Effector CD4-positive, alpha-beta T cell (primary cell): Measurements from ENCODE around the gene SH3BP1.
"Not testable (repeated sequence)": the region's sequence is repeated elsewhere in the genome, so short reads cannot be mapped to it uniquely, and the experiment has no call there.

Source experiments
- DNase-seq: peaks from one replicate; pipeline ENCODE4 v3.0.0-alpha.2; 2020
- total RNA-seq: gene quantifications from one replicate; lab custom pipeline; 2026; lab: John Stamatoyannopoulos, UW

SH3BP1 gene, protein sequence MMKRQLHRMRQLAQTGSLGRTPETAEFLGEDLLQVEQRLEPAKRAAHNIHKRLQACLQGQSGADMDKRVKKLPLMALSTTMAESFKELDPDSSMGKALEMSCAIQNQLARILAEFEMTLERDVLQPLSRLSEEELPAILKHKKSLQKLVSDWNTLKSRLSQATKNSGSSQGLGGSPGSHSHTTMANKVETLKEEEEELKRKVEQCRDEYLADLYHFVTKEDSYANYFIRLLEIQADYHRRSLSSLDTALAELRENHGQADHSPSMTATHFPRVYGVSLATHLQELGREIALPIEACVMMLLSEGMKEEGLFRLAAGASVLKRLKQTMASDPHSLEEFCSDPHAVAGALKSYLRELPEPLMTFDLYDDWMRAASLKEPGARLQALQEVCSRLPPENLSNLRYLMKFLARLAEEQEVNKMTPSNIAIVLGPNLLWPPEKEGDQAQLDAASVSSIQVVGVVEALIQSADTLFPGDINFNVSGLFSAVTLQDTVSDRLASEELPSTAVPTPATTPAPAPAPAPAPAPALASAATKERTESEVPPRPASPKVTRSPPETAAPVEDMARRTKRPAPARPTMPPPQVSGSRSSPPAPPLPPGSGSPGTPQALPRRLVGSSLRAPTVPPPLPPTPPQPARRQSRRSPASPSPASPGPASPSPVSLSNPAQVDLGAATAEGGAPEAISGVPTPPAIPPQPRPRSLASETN
- total RNA-seq = 22.0 reads per million, percentile 49 among the genes with 10 or more reads in this experiment

DNA sequence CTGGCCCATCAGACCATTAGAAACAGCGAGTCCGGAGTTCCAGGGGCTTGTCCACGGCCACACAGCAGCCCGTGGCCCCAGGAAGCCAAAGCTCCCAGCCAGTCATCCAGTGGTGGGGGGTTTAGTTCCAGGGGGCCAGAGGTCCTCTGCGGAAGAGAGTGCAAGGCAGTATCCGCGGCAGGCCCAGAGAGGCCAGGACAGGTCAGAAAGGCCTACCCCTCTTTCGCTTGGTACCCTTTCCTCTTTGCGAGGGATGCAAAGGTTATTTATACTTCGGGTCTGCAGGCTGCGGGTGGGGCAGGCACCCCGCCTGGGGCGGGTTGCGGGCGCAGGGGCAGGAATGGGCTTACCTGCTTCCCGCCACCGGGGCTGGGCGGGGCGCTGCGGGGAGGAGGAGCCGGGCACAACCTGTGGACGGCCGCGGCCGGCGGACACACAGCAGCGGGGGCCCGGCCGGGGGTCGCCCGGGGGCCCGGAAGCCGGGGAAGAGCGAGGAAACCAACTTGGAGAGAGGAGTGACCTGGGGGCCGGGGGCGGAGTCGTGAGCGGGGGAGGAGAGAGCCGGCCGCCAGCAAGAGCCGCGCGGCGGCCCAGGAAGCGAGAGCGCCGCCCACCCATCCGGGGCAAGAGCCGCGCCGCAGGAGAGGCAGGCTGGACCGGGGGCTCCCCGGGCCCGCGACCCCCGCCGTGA lies at the start of gene SH3BP1:
SH3BP1 (plus strand) TSS at position 600 of the 691 bp plus-strand sequence. CDS start 119 bp downstream, outside the sequence.
- peak; percentile 48 for DNase-seq

DNA sequence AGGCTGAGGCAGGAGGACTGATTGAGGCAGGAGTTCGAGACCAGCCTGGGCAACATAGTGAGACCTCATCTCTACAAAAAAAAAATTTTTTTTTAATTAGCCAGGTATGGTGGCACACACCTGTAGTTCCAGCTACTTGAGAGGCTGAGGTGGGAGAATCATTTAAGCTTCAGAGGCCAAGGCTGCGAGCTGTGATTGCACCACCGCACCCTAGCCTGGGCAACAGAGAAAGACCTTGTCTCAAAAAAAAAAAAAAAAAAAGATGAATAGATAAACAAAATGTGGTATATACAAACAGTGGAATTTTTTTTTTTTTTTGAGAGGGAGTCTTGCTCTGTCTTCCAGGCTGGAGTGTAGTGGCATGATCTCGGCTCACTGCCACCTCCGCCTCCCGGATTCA lies 48.4 kb upstream of the SH3BP1 start:
- not testable (repeated sequence) for DNase-seq

DNA sequence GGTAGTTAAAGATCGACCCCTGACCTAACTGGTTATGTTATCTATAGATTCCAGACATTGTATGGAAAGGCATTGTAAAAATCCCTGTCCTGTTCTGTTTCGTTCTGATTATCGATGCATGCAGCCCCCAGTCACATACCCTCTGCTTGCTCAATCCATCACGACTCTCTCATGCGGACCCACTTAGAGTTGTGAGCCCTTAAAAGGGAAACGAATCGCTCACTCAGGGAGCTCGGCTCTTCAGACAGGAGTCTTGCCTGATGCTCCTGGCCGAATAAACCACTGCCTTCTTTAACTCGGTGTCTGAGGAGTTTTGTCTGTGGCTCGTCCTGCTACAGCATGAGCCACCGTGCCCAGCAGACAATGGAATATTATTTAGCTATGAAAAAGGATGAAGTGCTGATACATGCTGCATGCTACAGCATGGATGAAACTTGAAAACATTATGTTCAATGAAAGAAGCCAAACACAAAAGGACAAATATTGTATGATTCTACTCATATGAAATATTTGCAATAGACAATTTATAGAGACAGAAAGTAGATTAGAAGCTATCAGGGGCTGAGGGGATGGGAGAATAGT lies 47.6 kb upstream of the SH3BP1 start:
- DNase-seq = no peak

DNA sequence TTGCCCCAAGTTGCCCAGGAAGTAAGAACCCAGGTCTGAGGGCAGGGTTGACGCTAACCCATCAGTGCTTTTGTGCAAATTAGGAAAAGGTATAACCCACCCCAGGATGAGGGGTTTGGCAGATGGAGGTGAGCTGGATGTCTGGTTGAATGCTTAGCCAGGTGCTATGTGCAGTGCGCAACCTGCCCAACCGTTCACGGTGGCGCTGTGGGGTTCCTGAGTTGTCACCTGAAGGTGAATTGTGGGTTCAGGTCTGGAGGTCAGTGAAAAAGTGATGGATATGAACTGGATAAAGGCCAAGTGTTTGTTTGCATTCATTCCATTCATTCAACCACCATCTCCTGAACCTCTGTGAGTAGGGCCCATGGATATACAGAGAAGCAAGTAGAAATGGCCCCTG lies 45.2 kb upstream of the SH3BP1 start:
- no peak for DNase-seq

DNA sequence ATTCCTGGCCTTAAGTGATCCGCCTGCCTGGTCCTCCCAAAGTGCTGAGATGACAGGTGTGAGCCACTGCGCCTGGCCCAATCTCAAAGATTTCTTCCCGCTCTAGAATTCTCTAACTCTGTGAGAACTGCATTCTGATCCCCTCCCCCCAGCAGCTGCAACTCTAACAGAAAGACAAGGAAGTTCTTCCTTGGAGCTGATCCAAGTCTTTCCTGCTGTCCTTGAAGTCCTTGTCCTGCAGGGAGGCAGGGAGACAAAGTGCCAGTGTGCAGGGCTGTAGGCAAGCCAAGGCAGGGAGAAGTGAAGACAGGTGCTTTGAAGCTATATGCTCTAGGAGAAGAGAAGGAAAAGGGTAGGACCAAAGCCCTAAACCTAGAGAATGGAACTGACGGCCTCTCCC lies 40.3 kb upstream of the SH3BP1 start:
- no peak for DNase-seq

DNA sequence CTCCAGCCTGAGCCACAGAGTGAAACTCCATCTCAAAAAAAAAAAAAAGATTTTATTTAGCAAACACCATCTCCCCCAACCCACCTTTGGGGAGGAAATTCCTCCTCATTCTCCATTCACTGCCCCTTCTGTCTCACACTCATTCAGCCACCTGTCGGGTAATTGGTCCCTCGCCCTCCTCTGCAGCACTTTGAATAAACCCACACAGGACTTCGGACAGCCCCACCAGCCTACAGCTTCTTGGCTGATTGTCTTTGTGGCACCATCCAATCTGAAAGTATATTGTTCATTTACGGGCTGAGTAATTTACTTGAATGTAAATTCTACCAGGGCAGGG lies 38.3 kb upstream of the SH3BP1 start:
- DNase-seq = no peak

DNA sequence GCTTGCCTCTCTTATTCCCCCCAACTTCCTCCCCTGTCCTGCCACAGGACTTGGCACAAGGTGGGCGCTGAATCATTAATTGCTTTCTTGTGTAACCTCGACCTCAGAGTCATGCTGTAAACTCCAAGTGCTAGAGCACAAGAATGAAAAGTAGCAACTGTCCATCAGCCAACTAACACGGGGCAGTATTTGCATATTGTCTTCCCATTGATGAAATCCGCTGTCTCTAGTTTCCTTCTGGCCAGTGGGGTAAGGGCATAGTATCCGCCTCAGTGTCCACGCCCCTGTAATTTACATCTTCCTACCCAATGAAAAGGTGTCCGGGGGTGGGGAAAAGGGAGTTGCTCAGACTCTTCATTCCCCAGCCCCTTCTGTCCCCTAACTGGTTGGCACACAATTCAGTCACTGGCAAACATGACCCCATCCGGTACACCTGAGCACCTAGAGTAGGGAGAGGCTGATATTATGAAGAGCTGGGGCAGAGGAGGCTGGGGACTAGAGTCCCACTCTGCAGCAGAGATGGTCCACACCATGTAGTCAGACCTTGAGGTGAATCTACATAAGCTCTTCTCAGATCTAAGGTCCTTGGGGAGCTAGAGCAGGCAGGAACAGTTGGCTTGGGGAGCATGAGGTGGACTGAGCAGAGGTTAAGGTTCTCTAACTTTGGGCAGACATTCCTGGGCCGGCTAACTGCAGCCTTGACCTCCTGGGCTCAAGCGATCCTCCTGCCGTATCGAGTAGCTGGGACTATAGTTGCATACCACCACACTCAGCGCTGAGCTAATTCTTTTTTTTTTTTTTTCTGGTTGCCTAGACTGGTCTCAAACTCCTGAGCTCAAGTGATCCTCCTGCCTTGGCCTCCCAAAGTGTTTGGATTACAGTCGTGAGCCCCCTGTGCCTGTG lies 37.7 kb upstream of the SH3BP1 start:
- no peak for DNase-seq

DNA sequence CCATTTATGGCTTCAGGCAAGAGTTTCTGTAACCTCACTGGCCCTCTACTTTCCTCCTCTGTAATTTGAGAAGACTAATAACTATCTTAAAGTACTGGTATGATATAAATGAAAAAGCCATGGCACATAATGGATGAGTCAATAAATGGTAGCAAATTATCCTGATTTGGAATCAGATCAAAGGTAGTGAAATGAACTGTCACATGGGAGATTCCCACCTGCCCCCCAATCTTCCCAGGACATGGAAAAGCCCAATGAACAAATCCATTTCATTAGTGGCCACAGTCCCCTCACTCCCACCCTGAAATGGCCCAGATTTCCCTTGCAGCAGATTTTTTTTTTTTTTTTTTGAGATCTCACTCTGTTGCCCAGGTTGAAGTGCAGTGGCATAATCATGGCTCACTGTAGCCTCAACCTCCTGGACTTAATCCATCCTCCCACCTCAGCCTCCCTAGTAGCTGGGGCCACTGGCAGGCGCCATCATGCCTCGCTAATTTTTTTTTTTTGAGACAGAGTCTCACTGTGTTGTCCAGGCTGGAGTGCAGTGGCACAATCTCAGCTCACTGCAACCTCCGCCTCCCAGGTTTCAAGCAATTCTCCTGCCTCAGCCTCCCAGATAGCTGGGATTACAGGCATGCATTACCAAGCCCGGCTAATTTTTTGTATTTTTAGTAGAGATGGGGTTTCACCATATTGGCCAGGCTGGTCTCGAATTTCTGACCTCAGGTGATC lies 36.8 kb upstream of the SH3BP1 start:
- not testable (repeated sequence) for DNase-seq

DNA sequence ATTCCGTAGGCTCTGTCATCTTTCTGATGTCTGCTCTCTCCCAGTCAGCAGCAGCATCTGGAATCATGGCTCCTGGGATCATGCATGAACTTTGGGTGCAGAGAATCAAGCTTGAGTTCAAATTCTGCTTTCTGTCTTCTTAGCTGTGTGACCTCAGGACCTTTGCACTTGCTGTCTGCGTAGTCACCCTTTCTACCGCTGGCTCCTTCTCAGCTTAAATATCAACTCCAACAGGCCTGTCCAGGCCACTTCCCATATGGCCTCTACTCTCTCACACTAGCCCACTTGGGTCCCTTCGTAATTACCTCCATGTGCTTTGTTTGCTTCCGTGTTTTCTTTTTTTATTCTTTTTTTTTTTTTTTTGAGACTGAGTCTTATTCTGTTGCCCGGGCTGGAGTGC lies 35.4 kb upstream of the SH3BP1 start:
- DNase-seq = no peak

DNA sequence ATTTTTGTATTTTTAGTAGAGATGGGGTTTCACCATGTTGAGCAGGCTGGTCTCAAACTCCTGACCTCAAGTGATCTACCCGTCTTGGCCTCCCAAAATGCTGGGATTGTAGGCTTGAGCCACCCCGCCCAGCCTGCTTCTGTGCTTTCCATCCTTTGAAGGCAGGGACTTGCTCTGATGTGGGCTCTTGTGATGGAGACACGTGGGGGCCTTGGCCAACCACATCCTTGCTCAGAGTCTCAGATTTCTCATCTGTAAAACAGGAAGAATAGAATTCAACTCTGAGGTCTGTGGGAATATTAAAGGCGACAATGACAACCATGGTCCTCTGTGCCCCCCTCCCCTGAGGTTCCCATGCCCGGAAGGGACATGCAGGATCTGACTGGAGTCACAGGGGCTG lies 34.6 kb upstream of the SH3BP1 start:
- peak; percentile 44 for DNase-seq

DNA sequence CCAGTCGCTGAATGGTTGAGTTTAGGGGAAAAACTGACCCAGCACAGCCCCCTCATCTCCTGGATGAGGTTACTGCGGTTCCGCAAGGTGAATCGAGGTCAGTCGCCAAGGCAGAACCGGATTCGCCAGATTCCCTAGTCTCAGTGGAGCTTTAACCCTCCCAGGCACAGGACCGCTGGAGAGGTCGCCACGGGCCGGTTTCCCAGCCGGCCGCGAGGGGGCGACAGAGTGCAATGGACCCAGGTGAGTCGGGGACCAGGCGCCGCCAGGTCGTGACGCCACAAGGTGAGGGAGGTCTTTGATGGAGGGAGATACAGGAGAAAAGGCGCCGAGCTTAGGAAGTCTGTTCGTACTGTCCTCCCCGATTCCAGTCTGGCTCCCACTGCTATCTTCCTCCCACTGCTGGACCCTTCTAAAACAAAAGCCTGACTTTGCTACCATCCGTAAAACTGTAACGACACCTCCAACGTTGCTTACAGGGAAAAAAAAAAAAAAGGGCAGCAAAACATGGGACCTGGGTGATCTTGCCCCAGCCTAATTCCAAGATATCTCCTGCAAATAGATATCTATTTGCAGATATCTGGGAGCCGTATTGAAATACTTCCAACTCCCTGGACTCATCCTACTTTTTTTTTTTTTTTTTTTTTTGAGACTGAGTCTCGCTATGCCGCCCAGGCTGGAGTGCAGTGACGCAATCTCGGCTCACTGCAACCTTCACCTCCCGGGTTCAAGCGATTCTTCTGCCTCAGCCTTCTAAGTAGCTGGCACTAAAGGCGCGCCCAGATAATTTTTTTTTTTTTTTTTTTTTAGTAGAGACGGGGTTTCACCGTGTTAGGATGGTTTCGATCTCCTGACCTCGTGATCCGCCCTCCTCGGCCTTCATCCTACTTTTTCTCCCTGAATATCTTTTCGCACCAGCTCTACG lies 32.2 kb upstream of the SH3BP1 start:
- DNase-seq = peak; percentile 91

DNA sequence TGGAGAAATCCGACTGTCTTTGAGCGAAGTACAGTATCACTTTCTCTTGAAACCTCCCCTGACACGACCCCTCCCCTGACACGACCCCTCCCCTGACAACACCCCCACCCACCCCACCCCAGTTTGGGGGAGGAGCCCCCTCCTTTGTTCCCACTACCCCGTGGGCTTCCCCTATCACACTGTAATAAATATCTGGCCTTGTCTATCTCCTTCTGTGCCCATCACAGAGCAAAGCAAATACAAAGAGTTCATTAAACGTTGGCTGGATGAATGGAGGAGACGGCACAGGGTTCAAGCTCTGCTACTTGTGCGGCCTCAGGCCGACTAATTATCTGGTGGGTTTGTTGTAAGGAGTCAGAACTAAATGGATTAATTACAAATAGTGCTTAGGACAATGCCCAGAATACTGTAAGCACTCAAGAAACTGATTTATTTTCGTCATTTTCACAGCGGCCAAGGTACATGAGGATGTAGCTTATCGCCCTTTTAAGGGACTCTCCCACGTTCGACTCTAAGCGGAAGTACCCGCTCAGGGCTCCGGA lies 31.5 kb upstream of the SH3BP1 start:
- DNase-seq = no peak

DNA sequence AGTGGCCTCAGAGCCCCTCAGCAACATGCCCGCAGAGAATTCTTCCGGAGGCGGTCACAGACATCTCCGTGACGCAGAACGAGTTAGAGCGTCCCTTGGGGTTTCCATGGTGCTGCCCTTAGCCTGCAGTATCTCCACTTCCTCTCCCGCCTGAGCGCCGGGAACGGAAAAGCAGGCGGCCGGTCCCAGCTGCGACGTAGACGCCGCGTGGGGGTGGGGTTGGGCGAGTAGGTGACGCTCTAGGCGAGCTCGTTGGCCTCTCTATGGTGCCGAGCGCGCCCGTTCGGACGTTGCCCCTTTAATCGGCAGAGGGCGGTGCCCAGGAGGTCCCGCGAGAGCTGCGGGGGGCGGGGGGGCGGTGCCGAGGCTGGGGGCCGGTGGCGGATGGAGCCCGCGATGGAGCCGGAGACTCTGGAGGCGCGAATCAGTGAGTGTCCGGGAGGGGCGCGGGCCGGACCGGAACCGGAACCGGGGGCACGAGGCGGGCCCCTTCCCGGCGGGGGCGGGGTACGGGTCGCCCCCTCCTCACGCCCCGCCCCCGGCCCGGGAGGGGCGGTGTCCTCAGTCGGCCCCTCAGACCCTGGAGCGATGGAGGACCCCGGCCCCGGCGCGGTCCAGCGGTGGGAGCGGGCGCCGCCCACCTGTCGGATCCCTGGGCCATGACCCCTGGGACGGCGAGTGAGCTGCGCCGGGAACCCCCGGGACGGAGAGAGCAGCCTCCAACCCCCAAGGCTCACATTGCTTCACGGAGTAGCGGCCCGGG lies 30.8 kb upstream of the SH3BP1 start, which contains the start of gene GGA1:
GGA1 (plus strand) TSS at position 358 of the 763 bp plus-strand sequence; CDS start at position 385, 27 bp downstream.
- peak; percentile 94 for DNase-seq

DNA sequence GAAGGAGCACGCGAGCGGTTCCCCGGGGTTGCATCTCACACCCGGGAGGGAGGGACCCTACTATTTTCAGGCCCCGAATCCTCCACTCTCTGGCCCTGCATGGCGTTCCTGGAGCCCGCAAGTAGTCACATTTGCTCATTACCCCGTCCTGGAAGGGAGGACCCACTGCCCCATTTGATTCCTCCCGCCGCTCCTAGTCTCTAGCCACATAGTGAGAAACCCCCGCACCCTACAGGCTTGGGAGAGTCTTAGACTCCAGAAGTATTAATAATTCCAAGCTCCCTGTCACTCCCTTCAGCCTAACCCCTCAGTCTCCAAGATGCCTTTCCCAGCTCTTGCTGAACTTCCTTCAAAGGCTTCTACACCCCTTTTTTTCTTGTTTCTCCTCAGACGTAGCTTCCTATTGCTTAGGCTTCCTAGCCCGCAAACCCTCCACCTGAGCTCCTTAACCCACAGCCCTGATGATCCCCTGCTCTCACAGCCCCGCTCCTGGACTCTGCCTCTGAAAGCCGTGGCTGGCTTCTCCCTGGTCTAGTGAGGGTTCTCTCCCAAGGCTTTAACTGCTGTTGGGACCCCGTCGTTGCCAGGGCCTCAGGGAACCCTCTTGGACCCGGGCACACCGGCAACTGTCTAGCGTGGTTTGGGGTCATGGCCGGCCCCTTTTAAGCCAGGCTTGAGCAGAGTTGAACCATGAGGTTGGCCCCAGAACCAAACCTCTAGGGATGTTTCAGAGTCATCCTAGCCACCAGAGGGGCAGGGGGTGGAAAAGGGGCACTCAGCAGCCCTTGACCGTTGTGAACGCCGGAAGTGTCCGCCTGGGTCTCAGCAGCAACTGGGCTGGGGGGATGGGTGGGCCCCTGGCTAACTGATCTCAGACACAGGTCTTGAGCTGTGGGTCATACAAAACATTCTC lies 30.0 kb upstream of the SH3BP1 start:
- no peak for DNase-seq

DNA sequence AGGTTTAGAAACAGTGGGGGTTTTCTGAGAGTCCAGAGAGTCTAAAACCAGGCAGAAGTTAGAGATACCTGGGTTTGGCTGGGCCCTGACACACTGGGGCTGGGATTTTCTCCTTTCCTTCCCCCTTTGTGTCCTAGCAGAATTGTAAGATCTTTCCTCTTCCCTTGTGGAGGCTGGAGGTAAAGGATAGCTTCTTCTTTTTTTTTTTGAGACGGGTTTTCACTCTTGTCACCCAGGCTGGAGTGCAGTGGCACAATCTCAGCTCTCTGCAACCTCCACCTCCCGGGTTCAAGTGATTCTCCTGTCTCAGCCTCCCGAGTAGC lies 29.4 kb upstream of the SH3BP1 start:
- DNase-seq = not testable (repeated sequence)

DNA sequence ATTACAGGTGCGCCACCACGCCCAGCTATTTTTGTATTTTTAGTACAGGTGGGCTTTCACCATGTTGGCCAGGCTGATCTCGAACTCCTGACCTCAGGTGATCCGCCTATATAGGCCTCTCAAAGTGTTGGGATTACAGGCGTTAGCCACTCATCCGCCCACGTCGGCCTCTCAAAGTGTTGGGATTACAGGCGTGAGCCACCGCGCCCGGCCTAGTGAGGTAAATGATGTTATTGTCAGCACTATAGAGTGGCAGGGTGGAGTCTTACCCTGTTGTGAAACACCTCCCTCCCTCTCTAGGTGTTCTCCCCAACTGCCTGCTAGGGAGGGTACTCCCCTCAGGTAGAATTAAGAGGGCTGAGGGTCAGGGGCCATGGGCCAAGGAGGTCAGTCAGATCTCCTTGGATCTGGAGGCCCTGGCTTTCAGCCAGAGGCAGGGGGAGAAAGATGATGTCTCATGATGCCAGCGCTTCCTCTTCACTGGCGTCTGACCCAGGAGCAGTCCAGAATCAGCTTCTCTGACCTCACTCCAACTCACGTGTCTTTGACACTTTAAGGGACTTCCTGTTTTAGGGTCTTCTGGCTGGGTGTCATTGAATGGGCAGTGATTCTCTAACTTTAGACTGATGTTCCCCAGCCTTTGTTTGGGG lies 28.9 kb upstream of the SH3BP1 start:
- no peak for DNase-seq

DNA sequence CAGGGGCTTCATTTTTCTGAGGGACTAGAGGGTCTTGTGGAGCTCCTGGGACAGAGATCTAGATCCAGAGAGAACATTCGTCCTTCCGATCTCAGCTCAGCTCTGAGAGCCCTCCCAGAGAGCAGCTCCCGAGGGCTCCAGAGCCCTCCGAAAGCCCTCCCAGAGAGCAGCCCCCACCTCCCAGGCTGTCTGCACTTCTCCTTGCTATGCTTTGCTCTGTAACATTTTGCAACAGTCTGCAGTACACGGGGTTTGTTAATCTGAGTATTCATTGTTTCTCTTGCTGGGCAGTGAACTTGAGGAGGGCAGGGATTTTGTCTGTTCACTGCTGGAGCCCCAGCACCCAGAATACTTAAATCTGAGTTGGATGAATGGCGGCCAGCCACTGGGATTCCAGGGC lies 28.3 kb upstream of the SH3BP1 start:
- no peak for DNase-seq
